Measurements from ENCODE around the gene RAD9A.

RAD9A gene

DNA sequence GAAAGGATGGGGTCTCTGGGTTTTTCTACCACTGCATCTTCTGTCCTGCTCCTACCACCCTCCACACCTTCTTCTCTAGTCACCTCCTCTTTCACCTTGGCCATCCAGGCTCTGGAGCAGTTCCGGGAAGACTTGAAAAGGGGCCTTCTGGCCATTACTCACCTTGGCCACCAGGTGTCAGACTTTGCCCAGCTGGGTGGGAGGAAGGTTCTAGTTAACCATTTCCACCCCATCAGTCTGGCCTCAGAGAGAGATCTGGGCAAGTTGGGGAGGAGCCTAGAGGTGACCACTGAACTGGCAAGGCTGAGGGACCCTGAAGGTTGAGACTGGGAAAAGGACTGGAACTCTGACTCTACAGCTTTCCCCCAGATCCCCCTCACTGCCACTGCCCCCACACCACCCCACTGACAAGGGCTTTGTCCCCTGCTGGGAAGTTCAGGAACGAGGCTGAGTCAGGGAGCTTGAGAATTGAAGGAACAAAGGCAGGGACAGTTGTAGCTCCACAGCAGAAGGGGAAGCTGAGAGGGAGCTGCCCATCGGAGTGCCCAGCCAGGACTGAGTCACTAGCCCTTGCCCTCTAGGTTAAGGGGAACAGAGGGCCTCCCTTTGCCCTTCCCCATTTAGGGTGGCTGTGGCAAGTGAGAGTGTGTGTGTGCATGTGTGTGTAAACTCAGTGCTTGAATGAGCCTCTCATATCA, 34.8 kb upstream of the RAD9A start:
- H3K56ac ChIP-seq (ENCODE audit: low read length) = peak overlapping the region; percentile 80
- no peak overlapping the region for H2BK15ac ChIP-seq (replicated peaks; ENCODE audit: low read depth)
- no CpG with 5 or more reads among the region's 3 CpGs for WGBS (ENCODE audit: extremely low coverage, insufficient coverage, low lambda C conversion rate)
- H3K4ac ChIP-seq (ENCODE audit: low read depth, low read length) = no peak overlapping the region
- H2AK5ac ChIP-seq (ENCODE audit: low read length) = no peak overlapping the region
- no peak overlapping the region for H3K27ac ChIP-seq (ENCODE audit: low read depth, low read length)
- H3K4me1 ChIP-seq (ENCODE audit: control insufficient read depth, low read depth, low read length) = peaks cover 12% of the 10 kb centered on the region
- no peaks in the 10 kb centered on the region for H3K36me3 ChIP-seq (ENCODE audit: control insufficient read depth, insufficient read depth, low read length)
- H2BK5ac ChIP-seq (ENCODE audit: low read length) = no peak overlapping the region
- no peak overlapping the region for H4K8ac ChIP-seq (ENCODE audit: low read depth, low read length)
- no peak overlapping the region for H3K4me2 ChIP-seq (ENCODE audit: low read length)
- H3K9ac ChIP-seq (ENCODE audit: low read length) = peak overlapping the region; percentile 48
- no peak overlapping the region for H2BK120ac ChIP-seq (ENCODE audit: low read depth, low read length)
- H3K79me2 ChIP-seq (ENCODE audit: control insufficient read depth, insufficient read depth, low read length) = no peaks in the 10 kb centered on the region
- H4K5ac ChIP-seq (ENCODE audit: low read length) = no peak overlapping the region
- no peak overlapping the region for H3K4me3 ChIP-seq (ENCODE audit: low read length)
- H3K23ac ChIP-seq (ENCODE audit: low read length) = no peak overlapping the region
- DNase-seq = peak; percentile 91
- no peaks in the 10 kb centered on the region for H3K27me3 ChIP-seq (ENCODE audit: insufficient read depth, low read length, poor library complexity)
- H3K79me1 ChIP-seq (ENCODE audit: low read length) = no peaks in the 10 kb centered on the region
- no peak overlapping the region for H3K18ac ChIP-seq (ENCODE audit: low read length)

DNA sequence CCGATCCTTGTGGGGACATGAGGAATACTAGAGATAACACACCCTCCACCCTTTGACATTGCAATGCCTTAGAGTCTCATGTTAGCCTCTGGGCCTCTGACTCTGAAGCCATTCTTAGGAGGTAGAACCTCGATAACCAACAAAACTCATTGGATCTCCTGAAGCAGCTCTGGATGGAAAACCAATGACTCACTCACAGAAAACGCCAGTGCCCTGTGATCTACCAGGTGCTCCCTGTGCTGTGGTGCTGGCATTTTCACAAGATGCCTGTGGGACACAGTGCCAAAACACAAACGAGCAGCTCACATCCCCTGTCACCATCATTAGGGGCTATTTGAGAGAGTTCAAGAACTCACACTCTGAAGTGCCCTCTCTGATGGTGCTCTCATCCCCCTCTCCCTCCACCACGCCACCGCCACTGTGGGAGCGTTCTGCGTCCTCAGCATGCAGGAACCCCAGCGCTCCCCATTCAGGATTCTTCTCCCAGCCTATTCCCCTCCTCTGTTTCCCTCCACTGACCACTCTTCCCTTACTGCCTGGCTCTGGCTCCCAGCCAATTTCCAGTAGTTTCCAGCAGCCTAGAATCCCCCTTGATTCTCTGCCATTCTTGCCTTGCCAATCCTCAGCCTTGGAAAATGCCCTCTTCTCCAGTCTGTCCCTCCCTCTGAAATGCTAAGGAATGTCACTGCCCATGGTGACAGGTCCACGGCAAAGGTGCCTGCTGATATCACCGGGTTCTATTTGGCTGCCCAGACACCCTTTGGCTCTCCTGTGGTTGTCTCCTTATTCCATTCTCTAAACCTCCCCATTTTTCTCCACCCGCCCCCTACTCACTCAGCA, 33.7 kb upstream of the RAD9A start:
- no peak overlapping the region for H3K4me2 ChIP-seq (ENCODE audit: low read length)
- no peak overlapping the region for H4K8ac ChIP-seq (ENCODE audit: low read depth, low read length)
- H2BK120ac ChIP-seq (ENCODE audit: low read depth, low read length) = no peak overlapping the region
- no peak overlapping the region for H2BK15ac ChIP-seq (replicated peaks; ENCODE audit: low read depth)
- H3K79me2 ChIP-seq (ENCODE audit: control insufficient read depth, insufficient read depth, low read length) = no peaks in the 10 kb centered on the region
- no peak for DNase-seq
- 100% methylated on average over 1 of the region's 12 CpGs for WGBS (ENCODE audit: extremely low coverage, insufficient coverage, low lambda C conversion rate)
- H3K79me1 ChIP-seq (ENCODE audit: low read length) = no peaks in the 10 kb centered on the region
- no peak overlapping the region for H4K5ac ChIP-seq (ENCODE audit: low read length)
- H3K18ac ChIP-seq (ENCODE audit: low read length) = no peak overlapping the region
- H2BK5ac ChIP-seq (ENCODE audit: low read length) = no peak overlapping the region
- H3K36me3 ChIP-seq (ENCODE audit: control insufficient read depth, insufficient read depth, low read length) = no peaks in the 10 kb centered on the region
- no peak overlapping the region for H3K4ac ChIP-seq (ENCODE audit: low read depth, low read length)
- H3K56ac ChIP-seq (ENCODE audit: low read length) = no peak overlapping the region
- H3K4me3 ChIP-seq (ENCODE audit: low read length) = no peak overlapping the region
- H3K27ac ChIP-seq (ENCODE audit: low read depth, low read length) = no peak overlapping the region
- no peak overlapping the region for H2AK5ac ChIP-seq (ENCODE audit: low read length)
- H3K9ac ChIP-seq (ENCODE audit: low read length) = no peak overlapping the region
- peaks cover 9% of the 10 kb centered on the region for H3K4me1 ChIP-seq (ENCODE audit: control insufficient read depth, low read depth, low read length)
- no peak overlapping the region for H3K23ac ChIP-seq (ENCODE audit: low read length)
- no peaks in the 10 kb centered on the region for H3K27me3 ChIP-seq (ENCODE audit: insufficient read depth, low read length, poor library complexity)

DNA sequence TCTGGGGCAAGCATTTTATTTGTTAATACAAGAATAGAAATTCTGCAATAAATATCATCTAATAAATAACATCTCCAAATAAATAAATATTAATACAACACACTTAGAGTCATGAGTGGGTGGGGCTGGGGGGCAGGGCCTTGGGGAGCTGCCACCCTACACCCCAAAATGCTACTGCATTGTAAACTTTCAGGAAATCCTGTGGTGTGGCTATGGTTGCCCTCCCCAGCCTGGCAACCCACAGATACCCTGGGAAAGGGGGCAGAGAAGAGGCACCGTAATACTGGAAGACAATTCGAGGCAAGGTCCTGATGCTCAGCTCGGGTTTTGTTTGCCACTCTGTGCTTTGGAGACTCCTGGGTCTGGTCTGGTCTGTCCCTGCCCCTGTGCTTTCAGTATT, 27.6 kb upstream of the RAD9A start:
- no CpG with 5 or more reads among the region's 3 CpGs for WGBS (ENCODE audit: extremely low coverage, insufficient coverage, low lambda C conversion rate)
- no peak overlapping the region for H3K56ac ChIP-seq (ENCODE audit: low read length)
- no peak overlapping the region for H2AK5ac ChIP-seq (ENCODE audit: low read length)
- H3K23ac ChIP-seq (ENCODE audit: low read length) = no peak overlapping the region
- H4K8ac ChIP-seq (ENCODE audit: low read depth, low read length) = no peak overlapping the region
- no peak overlapping the region for H3K18ac ChIP-seq (ENCODE audit: low read length)
- no peak overlapping the region for H3K9ac ChIP-seq (ENCODE audit: low read length)
- no peak overlapping the region for H2BK5ac ChIP-seq (ENCODE audit: low read length)
- no peak overlapping the region for H2BK15ac ChIP-seq (replicated peaks; ENCODE audit: low read depth)
- no peaks in the 10 kb centered on the region for H3K79me1 ChIP-seq (ENCODE audit: low read length)
- H3K27ac ChIP-seq (ENCODE audit: low read depth, low read length) = no peak overlapping the region
- no peaks in the 10 kb centered on the region for H3K4me1 ChIP-seq (ENCODE audit: control insufficient read depth, low read depth, low read length)
- no peak overlapping the region for H3K4me3 ChIP-seq (ENCODE audit: low read length)
- no peak overlapping the region for H3K4ac ChIP-seq (ENCODE audit: low read depth, low read length)
- no peak overlapping the region for H2BK120ac ChIP-seq (ENCODE audit: low read depth, low read length)
- H3K27me3 ChIP-seq (ENCODE audit: insufficient read depth, low read length, poor library complexity) = no peaks in the 10 kb centered on the region
- no peak overlapping the region for H3K4me2 ChIP-seq (ENCODE audit: low read length)
- H3K79me2 ChIP-seq (ENCODE audit: control insufficient read depth, insufficient read depth, low read length) = no peaks in the 10 kb centered on the region
- no peak for DNase-seq
- no peak overlapping the region for H4K5ac ChIP-seq (ENCODE audit: low read length)
- no peaks in the 10 kb centered on the region for H3K36me3 ChIP-seq (ENCODE audit: control insufficient read depth, insufficient read depth, low read length)

DNA sequence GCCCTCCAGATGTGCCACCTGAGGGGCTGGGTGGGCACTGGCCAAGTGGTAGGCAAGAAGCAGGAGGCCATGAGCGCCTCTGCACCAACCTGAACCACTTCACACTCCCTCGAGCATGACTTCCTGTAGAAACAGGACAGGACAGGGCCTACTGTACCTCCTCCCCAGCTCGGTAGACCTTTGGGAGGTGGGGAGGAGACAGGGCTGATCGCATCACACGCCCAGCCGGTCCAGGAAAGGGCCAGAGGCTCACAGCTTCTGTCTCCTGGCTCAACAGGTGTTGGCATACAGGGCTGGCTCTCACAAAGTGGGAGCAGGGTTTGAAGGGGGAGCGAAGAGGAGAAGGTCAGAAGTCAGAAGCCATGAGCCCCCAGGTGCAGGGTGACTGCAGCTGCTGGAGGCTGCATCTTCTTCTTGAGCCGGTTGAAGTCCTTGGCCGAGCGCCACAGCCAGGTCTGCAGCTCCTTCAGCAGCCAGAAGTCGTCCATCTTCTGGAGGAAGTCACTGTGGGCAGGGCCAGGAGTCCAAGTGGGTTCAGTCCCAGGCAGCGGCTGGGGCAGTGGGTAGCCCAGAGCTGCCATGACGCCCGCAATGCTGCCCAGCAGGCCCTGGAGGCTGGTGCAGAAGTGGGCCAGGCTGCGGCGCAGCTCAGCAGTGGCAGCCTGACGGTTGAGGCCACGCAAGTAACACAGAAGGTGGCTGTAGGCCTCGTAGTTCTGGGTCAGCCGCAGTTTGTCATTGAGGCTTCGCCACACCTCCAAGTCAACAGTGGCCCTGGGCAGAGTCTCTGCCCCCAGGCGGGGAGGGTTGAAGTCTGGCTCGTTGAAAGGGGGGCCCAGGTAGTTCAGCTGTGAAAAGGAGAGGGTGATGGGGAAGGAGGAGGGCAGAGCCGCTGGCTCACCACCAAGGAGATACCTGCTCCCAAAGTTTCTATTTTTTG, 26.7 kb upstream of the RAD9A start:
- no peak overlapping the region for H3K4me2 ChIP-seq (ENCODE audit: low read length)
- H3K27me3 ChIP-seq (ENCODE audit: insufficient read depth, low read length, poor library complexity) = no peaks in the 10 kb centered on the region
- H3K4me3 ChIP-seq (ENCODE audit: low read length) = no peak overlapping the region
- H2BK120ac ChIP-seq (ENCODE audit: low read depth, low read length) = no peak overlapping the region
- H4K8ac ChIP-seq (ENCODE audit: low read depth, low read length) = no peak overlapping the region
- no peak overlapping the region for H2AK5ac ChIP-seq (ENCODE audit: low read length)
- H3K27ac ChIP-seq (ENCODE audit: low read depth, low read length) = no peak overlapping the region
- DNase-seq = no peak
- no peak overlapping the region for H3K18ac ChIP-seq (ENCODE audit: low read length)
- no peak overlapping the region for H2BK5ac ChIP-seq (ENCODE audit: low read length)
- no peak overlapping the region for H2BK15ac ChIP-seq (replicated peaks; ENCODE audit: low read depth)
- H3K56ac ChIP-seq (ENCODE audit: low read length) = no peak overlapping the region
- H3K4me1 ChIP-seq (ENCODE audit: control insufficient read depth, low read depth, low read length) = no peaks in the 10 kb centered on the region
- no peak overlapping the region for H3K4ac ChIP-seq (ENCODE audit: low read depth, low read length)
- H3K36me3 ChIP-seq (ENCODE audit: control insufficient read depth, insufficient read depth, low read length) = no peaks in the 10 kb centered on the region
- H4K5ac ChIP-seq (ENCODE audit: low read length) = no peak overlapping the region
- no CpG with 5 or more reads among the region's 24 CpGs for WGBS (ENCODE audit: extremely low coverage, insufficient coverage, low lambda C conversion rate)
- H3K9ac ChIP-seq (ENCODE audit: low read length) = no peak overlapping the region
- H3K79me1 ChIP-seq (ENCODE audit: low read length) = no peaks in the 10 kb centered on the region
- no peak overlapping the region for H3K23ac ChIP-seq (ENCODE audit: low read length)
- H3K79me2 ChIP-seq (ENCODE audit: control insufficient read depth, insufficient read depth, low read length) = no peaks in the 10 kb centered on the region

DNA sequence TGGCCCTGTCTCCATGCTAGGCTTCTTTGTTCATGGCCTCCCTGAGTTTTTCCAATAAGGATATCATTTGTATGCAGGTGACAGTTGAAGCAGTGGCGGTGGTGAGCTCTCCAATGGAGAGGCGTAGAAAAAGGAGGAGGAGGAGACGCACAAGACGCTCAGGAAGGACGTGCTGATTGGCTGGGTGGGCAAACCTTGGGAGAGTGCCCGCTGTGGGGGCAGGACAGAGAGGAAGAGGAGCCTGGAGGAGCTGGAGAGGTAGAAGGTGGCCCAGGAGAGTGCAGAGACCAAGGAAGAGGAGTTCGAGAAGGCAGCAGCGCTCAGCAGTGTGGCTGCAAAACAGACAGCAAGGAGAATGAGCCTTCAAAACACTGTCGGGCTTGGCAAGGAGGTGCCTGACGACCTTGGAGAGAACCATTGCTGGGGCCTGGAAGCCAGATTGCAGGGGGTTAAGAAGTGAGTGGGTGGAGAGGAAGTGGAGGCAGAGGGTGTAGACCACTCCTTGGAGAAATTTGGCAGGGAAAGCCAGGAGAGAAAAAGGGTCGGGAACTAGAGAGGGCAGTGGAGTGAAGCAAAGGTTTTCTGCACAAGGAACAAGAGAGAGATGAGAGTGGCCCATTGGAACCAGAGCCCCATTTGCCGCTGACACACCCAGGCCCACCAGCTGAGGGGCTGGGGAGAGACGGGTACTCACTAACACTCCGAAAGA, 25.9 kb upstream of the RAD9A start:
- Histone ChIP-seq H3K4me2 (ENCODE audit: low read length) (no peak overlapping the region), H3K4me1 (ENCODE audit: control insufficient read depth, low read depth, low read length) (no peaks in the 10 kb centered on the region), H3K79me2 (ENCODE audit: control insufficient read depth, insufficient read depth, low read length) (no peaks in the 10 kb centered on the region), H3K79me1 (ENCODE audit: low read length) (no peaks in the 10 kb centered on the region), H3K23ac (ENCODE audit: low read length) (no peak overlapping the region), H2BK5ac (ENCODE audit: low read length) (no peak overlapping the region), H3K56ac (ENCODE audit: low read length) (peak overlapping the region; percentile 58), H3K27me3 (ENCODE audit: insufficient read depth, low read length, poor library complexity) (no peaks in the 10 kb centered on the region), H4K5ac (ENCODE audit: low read length) (no peak overlapping the region), H2AK5ac (ENCODE audit: low read length) (no peak overlapping the region), H3K4me3 (ENCODE audit: low read length) (no peak overlapping the region), H3K4ac (ENCODE audit: low read depth, low read length) (no peak overlapping the region), H2BK15ac (replicated peaks; ENCODE audit: low read depth) (no peak overlapping the region), H3K27ac (ENCODE audit: low read depth, low read length) (no peak overlapping the region), H3K36me3 (ENCODE audit: control insufficient read depth, insufficient read depth, low read length) (no peaks in the 10 kb centered on the region), H2BK120ac (ENCODE audit: low read depth, low read length) (no peak overlapping the region), H3K18ac (ENCODE audit: low read length) (no peak overlapping the region), H4K8ac (ENCODE audit: low read depth, low read length) (no peak overlapping the region), H3K9ac (ENCODE audit: low read length) (no peak overlapping the region)
- DNase-seq = no peak
- WGBS (ENCODE audit: extremely low coverage, insufficient coverage, low lambda C conversion rate) = no CpG with 5 or more reads among the region's 14 CpGs
